GM21528 (cell line): ENCODE results near the gene ARMC9.
A peak's percentile ranks its signal among the peaks of the same experiment; 100 is the strongest.

ENCODE experiments used
- ATAC-seq: cut with Tn5 transposase; IDR thresholded peaks from one replicate; pipeline ENCODE4 v1.9.1; 2021; ENCODE audit warnings: mild to moderate bottlenecking, moderate library complexity; ENCODE audit not compliant: unreplicated experiment, low FRiP score

The ARMC9 gene

GRCh38 chr2:231357931-231358330 is 159.5 kb downstream of the ARMC9 start:
- no peak for ATAC-seq

GRCh38 chr2:231359441-231359840 is 161.0 kb downstream of the ARMC9 start:
- no peak for ATAC-seq

GRCh38 chr2:231359948-231360347 is 161.5 kb downstream of the ARMC9 start:
- ATAC-seq = no peak

- no peak for ATAC-seq
Measured at GRCh38 chr2:231360401-231360800, 162.0 kb downstream of the ARMC9 start.

GRCh38 chr2:231360881-231361371 is 162.5 kb downstream of the ARMC9 start:
- ATAC-seq = no peak

GRCh38 chr2:231361701-231362554 is 163.5 kb downstream of the ARMC9 start:
- ATAC-seq = peak; percentile 76

GRCh38 chr2:231362555-231363184 is 164.2 kb downstream of the ARMC9 start:
- ATAC-seq = peak; percentile 10

- ATAC-seq = no peak
Measured at GRCh38 chr2:231364061-231364460, 165.6 kb downstream of the ARMC9 start.

- ATAC-seq = no peak
Measured at GRCh38 chr2:231364961-231365810, 166.8 kb downstream of the ARMC9 start.

- no peak for ATAC-seq
Measured at GRCh38 chr2:231367178-231367577, 168.7 kb downstream of the ARMC9 start.

- ATAC-seq = no peak
Measured at GRCh38 chr2:231369580-231370428, 171.4 kb downstream of the ARMC9 start.

- no peak for ATAC-seq
Measured at GRCh38 chr2:231370429-231370748, 172.0 kb downstream of the ARMC9 start.

GRCh38 chr2:231370749-231371429 is 172.5 kb downstream of the ARMC9 start:
- ATAC-seq = no peak

GRCh38 chr2:231371430-231372054 is 173.1 kb downstream of the ARMC9 start:
- no peak for ATAC-seq

- no peak for ATAC-seq
Measured at GRCh38 chr2:231372326-231372725, 173.9 kb downstream of the ARMC9 start.

GRCh38 chr2:231373184-231373583 is 174.8 kb downstream of the ARMC9 start:
- no peak for ATAC-seq

- no peak for ATAC-seq
Measured at GRCh38 chr2:231373786-231374349, 175.4 kb downstream of the ARMC9 start.

GRCh38 chr2:231374771-231375170 is 176.3 kb downstream of the ARMC9 start:
- ATAC-seq = no peak
